CD14-positive monocyte (primary cell): ENCODE measurements around the gene RASIP1. TPM values are rescaled to one million over a fixed set of nuclear protein-coding genes. Genes with fewer than 3 reads are reported as not detected.
A peak's percentile ranks its signal among the peaks of the same experiment; 100 is the strongest.

Source experiments
- DNase-seq, 3 donors: peaks; one replicate each; pipeline ENCODE4 v3.0.0-alpha.2; 2011 to 2022
- H2AFZ ChIP-seq: 2 replicates; pipeline ENCODE4 v1.6.0; 2012; ENCODE audit warnings: mild to moderate bottlenecking, low read depth, low read length, inconsistent platforms; ENCODE audit not compliant: insufficient read depth, poor library complexity, severe bottlenecking
- H3K27ac ChIP-seq, 2 donors: 1 replicate in 1 of 2; 2 replicates in 1 of 2; pipeline ENCODE4 v1.5.1; 2012 to 2013; ENCODE audit warnings: low read length in 2 of 2, control low read depth in 1 of 2, inconsistent platforms in 1 of 2, low read depth in 1 of 2, mild to moderate bottlenecking in 1 of 2
- H3K27me3 ChIP-seq, 2 donors: one replicate each; pipeline versions ENCODE4 v1.6.0 to v1.6.1; 2011 to 2013; ENCODE audit warnings: low read length in 2 of 2; ENCODE audit not compliant: control insufficient read depth in 2 of 2, insufficient read depth in 2 of 2
- H3K36me3 ChIP-seq, 2 donors: replicated peaks in 1 of 2; 1 replicate in 1 of 2; 2 replicates in 1 of 2; pipeline versions ENCODE4 v1.5.1 to v1.6.1; 2012 to 2013; ENCODE audit warnings: low read length in 2 of 2, control low read depth in 1 of 2, inconsistent platforms in 1 of 2, mild to moderate bottlenecking in 1 of 2; ENCODE audit not compliant: insufficient read depth in 2 of 2, control insufficient read depth in 1 of 2
- H3K4me1 ChIP-seq, 2 donors: 1 replicate in 1 of 2; 2 replicates in 1 of 2; pipeline versions ENCODE4 v1.5.1 to v1.6.1; 2012 to 2013; ENCODE audit warnings: low read length in 2 of 2, control low read depth in 1 of 2, inconsistent platforms in 1 of 2, mild to moderate bottlenecking in 1 of 2, moderate library complexity in 1 of 2; ENCODE audit not compliant: insufficient read depth in 2 of 2, control insufficient read depth in 1 of 2
- H3K4me2 ChIP-seq: replicated peaks from 2 replicates; pipeline ENCODE3; 2012; ENCODE audit warnings: low read length, moderate library complexity, mild to moderate bottlenecking; ENCODE audit not compliant: poor library complexity, severe bottlenecking; ENCODE audit errors: extremely low read depth
- H3K4me3 ChIP-seq, 3 experiments: fragments of 200-600 bp in 1 of 3; sonication (generic) in 1 of 3; replicated peaks in 1 of 3; 1 replicate in 2 of 3; 2 replicates in 1 of 3; pipeline ENCODE4 v1.5.1; 2011 to 2013; ENCODE audit warnings: low read length in 3 of 3, mild to moderate bottlenecking in 3 of 3, control low read depth in 2 of 3, low read depth in 2 of 3, inconsistent platforms in 1 of 3, moderate library complexity in 1 of 3
- H3K79me2 ChIP-seq: 2 replicates; pipeline ENCODE4 v1.6.0; 2012; ENCODE audit warnings: mild to moderate bottlenecking, control low read depth, inconsistent platforms, low read length, moderate library complexity; ENCODE audit not compliant: insufficient read depth
- H3K9ac ChIP-seq: 2 replicates; pipeline ENCODE4 v1.6.0; 2017; ENCODE audit warnings: low read length, mild to moderate bottlenecking; ENCODE audit not compliant: insufficient read depth, poor library complexity, severe bottlenecking
- H3K9me3 ChIP-seq, 2 donors: replicated peaks in 1 of 2; 1 replicate in 1 of 2; 2 replicates in 1 of 2; pipeline versions ENCODE4 v1.5.1 to v1.6.1; 2012 to 2013; ENCODE audit warnings: low read length in 2 of 2, control low read depth in 1 of 2; ENCODE audit not compliant: control insufficient read depth in 1 of 2, insufficient read depth in 1 of 2
- H4K20me1 ChIP-seq: 2 replicates; pipeline ENCODE4 v1.6.0; 2012; ENCODE audit warnings: mild to moderate bottlenecking, low read length, control low read depth, moderate library complexity; ENCODE audit not compliant: insufficient read depth
- H3K27ac Mint-ChIP-seq, 7 donors: one replicate each; pipeline ENCODE4 v1.8.0; 2020; ENCODE audit warnings: mild to moderate bottlenecking in 7 of 7, mixed read lengths in 7 of 7, moderate library complexity in 6 of 7, inconsistent platforms in 2 of 7
- H3K27me3 Mint-ChIP-seq, 3 donors: one replicate each; pipeline ENCODE4 v1.8.0; 2021 to 2022; ENCODE audit warnings: low read depth in 3 of 3, mild to moderate bottlenecking in 3 of 3, mixed read lengths in 3 of 3, moderate library complexity in 3 of 3, inconsistent platforms in 1 of 3
- H3K36me3 Mint-ChIP-seq, 2 donors: one replicate each; pipeline ENCODE4 v1.8.0; 2020; ENCODE audit warnings: mixed read lengths in 2 of 2, inconsistent platforms in 1 of 2, mild to moderate bottlenecking in 1 of 2
- H3K4me1 Mint-ChIP-seq: one replicate; pipeline ENCODE4 v1.8.0; 2020; ENCODE audit warnings: mild to moderate bottlenecking, mixed read lengths
- H3K4me3 Mint-ChIP-seq, 2 donors: one replicate each; pipeline ENCODE4 v1.8.0; 2020; ENCODE audit warnings: mild to moderate bottlenecking in 2 of 2, mixed read lengths in 2 of 2, moderate library complexity in 1 of 2
- H3K9me3 Mint-ChIP-seq, 7 donors: one replicate each; pipeline ENCODE4 v1.8.0; 2020 to 2022; ENCODE audit warnings: mixed read lengths in 7 of 7, mild to moderate bottlenecking in 6 of 7, moderate library complexity in 6 of 7, inconsistent platforms in 2 of 7
- WGBS: methylation state at CpG from one replicate; pipeline ENCODE4 v1.1.5; 2013; ENCODE audit warnings: missing lambda C conversion rate; ENCODE audit not compliant: insufficient coverage; 5-methylcytosine and 5-hydroxymethylcytosine counted together
- intact Hi-C, 2 donors: fragments of 100-400 bp; cut with micrococcal nuclease; formaldehyde crosslinking; loops; one replicate each; pipeline versions ENCODE4 v1.15.0 to v1.15.1; 2023
- polyA plus RNA-seq, 3 donors: library from polyadenylated mRNA; depleted of rRNA in 1 of 3; unstranded in 2 of 3; stranded (reverse) in 1 of 3; fragments of 300-500 nt in 2 of 3; fragments of >200 nt in 1 of 3; fragmentation: Illumina TruSeq in 2 of 3; gene quantifications; 1 replicate in 2 of 3; 2 replicates in 1 of 3; pipeline ENCODE4 v1.2.3, GENCODE V29; 2012 to 2021
- TF ChIP-seq, protein P1 (sequence below): fragments of 200-600 bp; IDR thresholded peaks from one replicate; pipeline ENCODE4 v1.8.0; 2022; ENCODE audit warnings: antibody characterized with exemption, mild to moderate bottlenecking

The RASIP1 gene
- polyA plus RNA-seq, 3 donors = 1.2 TPM; not detected in 2

DNA sequence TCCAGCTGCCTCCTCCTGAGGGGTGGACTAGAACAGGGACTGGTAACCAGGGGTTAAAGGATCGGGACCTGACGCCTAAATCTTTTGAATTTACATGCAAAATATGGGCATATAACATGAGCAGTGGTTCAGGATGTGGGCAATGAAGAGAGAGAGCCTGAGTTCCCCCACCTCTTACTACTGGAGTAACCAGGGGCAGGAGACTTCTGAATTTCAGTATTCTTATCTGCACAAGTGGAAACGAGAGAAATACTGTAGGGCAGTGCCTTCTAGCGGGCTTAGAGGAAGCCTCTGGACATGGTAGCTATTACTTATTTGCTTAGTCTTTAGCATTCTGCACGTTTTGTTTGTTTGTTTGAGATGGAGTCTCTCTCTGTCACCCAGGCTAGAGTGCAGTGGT is 44.1 kb upstream of the RASIP1 start:
- Histone ChIP-seq H3K9me3 (no peaks in the 10 kb centered on the region), H3K27ac (no peak overlapping the region), H4K20me1 (no peaks in the 10 kb centered on the region), H3K27me3 (no peaks in the 10 kb centered on the region), H3K4me2 (no peak overlapping the region), H3K9ac (no peak overlapping the region), H3K4me3 (no peak overlapping the region), H3K36me3 (no peaks in the 10 kb centered on the region), H2AFZ (no peak overlapping the region), H3K79me2 (no peaks in the 10 kb centered on the region), H3K4me1 (peaks cover 17% of the 10 kb centered on the region in 2 donors)
- intact Hi-C loops = no loop called here
- H3K27me3 Mint-ChIP-seq = peaks cover 6 to 19% (median 7%) of the 10 kb centered on the region in 3 donors
- H3K36me3 Mint-ChIP-seq = no peaks in the 10 kb centered on the region
- no peak for DNase-seq
- peaks cover 0 to 6% (median 4%) of the 10 kb centered on the region in 7 donors for H3K9me3 Mint-ChIP-seq
- no peak overlapping the region for H3K4me3 Mint-ChIP-seq
- TF ChIP-seq, protein P1, sequence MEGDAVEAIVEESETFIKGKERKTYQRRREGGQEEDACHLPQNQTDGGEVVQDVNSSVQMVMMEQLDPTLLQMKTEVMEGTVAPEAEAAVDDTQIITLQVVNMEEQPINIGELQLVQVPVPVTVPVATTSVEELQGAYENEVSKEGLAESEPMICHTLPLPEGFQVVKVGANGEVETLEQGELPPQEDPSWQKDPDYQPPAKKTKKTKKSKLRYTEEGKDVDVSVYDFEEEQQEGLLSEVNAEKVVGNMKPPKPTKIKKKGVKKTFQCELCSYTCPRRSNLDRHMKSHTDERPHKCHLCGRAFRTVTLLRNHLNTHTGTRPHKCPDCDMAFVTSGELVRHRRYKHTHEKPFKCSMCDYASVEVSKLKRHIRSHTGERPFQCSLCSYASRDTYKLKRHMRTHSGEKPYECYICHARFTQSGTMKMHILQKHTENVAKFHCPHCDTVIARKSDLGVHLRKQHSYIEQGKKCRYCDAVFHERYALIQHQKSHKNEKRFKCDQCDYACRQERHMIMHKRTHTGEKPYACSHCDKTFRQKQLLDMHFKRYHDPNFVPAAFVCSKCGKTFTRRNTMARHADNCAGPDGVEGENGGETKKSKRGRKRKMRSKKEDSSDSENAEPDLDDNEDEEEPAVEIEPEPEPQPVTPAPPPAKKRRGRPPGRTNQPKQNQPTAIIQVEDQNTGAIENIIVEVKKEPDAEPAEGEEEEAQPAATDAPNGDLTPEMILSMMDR = no peak
- 38% methylated on average over 1 of the region's 5 CpGs for WGBS
- H3K27ac Mint-ChIP-seq = peak overlapping the region in 1 of 7 donors; percentile 60
- peaks cover 25% of the 10 kb centered on the region for H3K4me1 Mint-ChIP-seq

DNA sequence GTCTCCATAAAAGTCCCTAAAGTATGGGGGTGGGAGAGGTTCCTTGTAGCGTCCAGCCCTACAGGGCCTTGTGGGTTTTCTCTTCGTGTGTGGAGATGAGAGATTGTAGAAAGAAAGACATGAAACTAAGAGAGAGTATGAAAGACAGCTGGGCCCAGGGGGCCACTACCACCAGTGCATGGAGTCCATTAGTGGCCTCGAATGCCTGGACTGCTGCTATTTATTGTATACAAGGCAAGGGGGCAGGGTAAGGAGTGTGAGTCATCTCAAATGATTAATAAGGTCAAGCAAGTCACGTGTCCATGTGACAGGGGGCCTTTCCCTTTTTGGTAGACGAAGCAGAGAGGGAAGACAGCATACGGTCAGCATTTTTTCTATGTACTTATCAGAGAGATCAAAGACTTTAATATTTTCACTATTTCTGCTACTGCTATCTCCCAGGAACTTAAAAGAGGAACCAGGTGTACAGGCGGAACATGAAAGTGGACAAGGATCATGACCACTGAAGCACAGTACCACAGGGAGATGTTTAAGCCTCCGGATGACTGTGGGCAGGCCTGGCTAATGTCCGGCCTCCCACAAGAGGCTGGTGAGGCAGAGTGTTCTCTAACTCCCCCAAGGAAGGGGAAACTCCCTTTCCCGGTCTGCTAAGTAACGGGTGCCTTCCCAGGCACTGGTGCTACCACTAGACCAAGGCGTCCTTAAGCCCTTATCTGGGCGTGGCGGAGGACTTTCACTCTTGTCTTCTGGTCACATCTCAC is 40.4 kb upstream of the RASIP1 start:
- DNase-seq = peak; percentile 72 to 91 (median 81)
- intact Hi-C loops = no loop called here
- H3K27ac Mint-ChIP-seq = peak overlapping the region; percentile 68 to 93 (median 82)
- Histone ChIP-seq H3K4me2 (no peak overlapping the region), H3K36me3 (no peaks in the 10 kb centered on the region), H3K9me3 (no peaks in the 10 kb centered on the region), H3K9ac (no peak overlapping the region), H3K27me3 (no peaks in the 10 kb centered on the region), H3K27ac (peak overlapping the region; percentile 52 to 69), H2AFZ (peak overlapping the region; percentile 12), H3K4me1 (peaks cover 17% of the 10 kb centered on the region in 2 donors), H3K79me2 (no peaks in the 10 kb centered on the region), H4K20me1 (no peaks in the 10 kb centered on the region), H3K4me3 (no peak overlapping the region)
- WGBS = 80% methylated on average over 8 of the region's 14 CpGs
- peak overlapping the region in 1 of 2 donors; percentile 3 for H3K4me3 Mint-ChIP-seq
- peaks cover 0 to 15% (median 7%) of the 10 kb centered on the region in 3 donors for H3K27me3 Mint-ChIP-seq
- peaks cover 0 to 6% (median 4%) of the 10 kb centered on the region in 7 donors for H3K9me3 Mint-ChIP-seq
- H3K36me3 Mint-ChIP-seq = no peaks in the 10 kb centered on the region
- TF ChIP-seq, protein P1 = no peak
- H3K4me1 Mint-ChIP-seq = peaks cover 25% of the 10 kb centered on the region
